ENCODE data around the gene GPX5. TPM values are rescaled to one million over a fixed set of nuclear protein-coding genes. Genes with fewer than 3 reads are reported as not detected.
"Not testable (repeated sequence)": the region's sequence is repeated elsewhere in the genome, so short reads cannot be mapped to it uniquely, and the experiment has no call there.

Gene GPX5
- polyA plus RNA-seq, 1 donor = not detected

- H3K36me3 ChIP-seq (ENCODE audit: control insufficient read depth, insufficient read depth, low read length) = no peaks in the 10 kb centered on the region
- no peak overlapping the region for H3K4me3 ChIP-seq (ENCODE audit: low read length)
- H3K27ac ChIP-seq (ENCODE audit: low read length) = no peak overlapping the region
- no CpG with 5 or more reads among the region's 3 CpGs for WGBS (ENCODE audit: insufficient coverage, low lambda C conversion rate)
- no peak for DNase-seq
- H3K9me3 ChIP-seq (ENCODE audit: control insufficient read depth, low read depth, low read length) = no peaks in the 10 kb centered on the region
- no peaks in the 10 kb centered on the region for H3K4me1 ChIP-seq (ENCODE audit: control insufficient read depth, insufficient read depth, low read length)
- peaks cover 42% of the 10 kb centered on the region for H3K27me3 ChIP-seq (ENCODE audit: control insufficient read depth, insufficient read depth, low read length)
These were observed 33.7 kb upstream of the GPX5 start for GRCh38 chr6:28491984-28492317.

- Histone ChIP-seq H3K4me3 (ENCODE audit: low read length) (no peak overlapping the region), H3K36me3 (ENCODE audit: control insufficient read depth, insufficient read depth, low read length) (no peaks in the 10 kb centered on the region), H3K9me3 (ENCODE audit: control insufficient read depth, low read depth, low read length) (no peaks in the 10 kb centered on the region), H3K27me3 (ENCODE audit: control insufficient read depth, insufficient read depth, low read length) (peaks cover 29% of the 10 kb centered on the region), H3K4me1 (ENCODE audit: control insufficient read depth, insufficient read depth, low read length) (no peaks in the 10 kb centered on the region), H3K27ac (ENCODE audit: low read length) (no peak overlapping the region)
- no CpG with 5 or more reads among the region's 2 CpGs for WGBS (ENCODE audit: insufficient coverage, low lambda C conversion rate)
- DNase-seq = no peak
These were observed 29.4 kb upstream of the GPX5 start for GRCh38 chr6:28496099-28496779.

DNA sequence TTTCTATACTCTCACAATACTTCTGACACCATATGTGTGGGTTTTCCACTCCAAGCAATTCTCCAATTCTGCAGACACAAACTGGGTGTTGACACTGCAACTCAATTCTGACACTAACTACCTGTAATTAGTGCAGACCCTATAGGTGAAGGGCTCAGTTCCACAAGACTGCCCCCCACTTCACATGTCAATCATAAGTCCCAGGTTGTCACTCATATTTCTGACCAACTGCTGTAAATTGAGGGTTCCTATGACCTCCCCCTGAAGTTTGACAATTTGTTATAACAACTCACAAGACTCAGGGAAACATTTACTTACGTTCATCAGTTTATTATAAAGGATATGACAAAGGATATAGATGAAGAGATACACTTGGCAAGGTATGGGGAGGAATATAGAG, 28.4 kb upstream of the GPX5 start:
- H3K4me3 ChIP-seq (ENCODE audit: low read length) = no peak overlapping the region
- DNase-seq = no peak
- no peaks in the 10 kb centered on the region for H3K36me3 ChIP-seq (ENCODE audit: control insufficient read depth, insufficient read depth, low read length)
- H3K27me3 ChIP-seq (ENCODE audit: control insufficient read depth, insufficient read depth, low read length) = peaks cover 20% of the 10 kb centered on the region
- H3K9me3 ChIP-seq (ENCODE audit: control insufficient read depth, low read depth, low read length) = peaks cover 9% of the 10 kb centered on the region
- H3K4me1 ChIP-seq (ENCODE audit: control insufficient read depth, insufficient read depth, low read length) = no peaks in the 10 kb centered on the region
- H3K27ac ChIP-seq (ENCODE audit: low read length) = no peak overlapping the region
- 80% methylated on average over 1 of the region's 1 CpG for WGBS (ENCODE audit: insufficient coverage, low lambda C conversion rate)

DNA sequence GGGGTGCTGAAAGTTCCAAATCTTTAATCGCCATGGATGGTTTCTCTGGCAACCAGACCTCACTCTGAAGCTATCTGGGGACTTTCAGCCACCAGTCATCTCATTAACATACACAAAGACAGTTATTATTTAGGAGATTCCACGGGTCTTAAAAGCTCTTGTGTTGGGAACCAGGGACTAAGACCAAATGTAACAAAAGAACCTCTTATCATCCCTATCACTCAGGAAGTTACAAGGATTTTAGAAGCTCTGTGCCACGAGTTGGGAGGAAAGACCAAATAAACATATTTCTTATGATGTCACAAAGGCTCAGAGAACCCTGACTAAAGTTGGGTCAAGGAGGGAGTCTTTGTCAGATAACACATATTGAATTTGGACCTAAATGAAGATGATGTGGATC, 27.8 kb upstream of the GPX5 start:
- no peak for DNase-seq
- no peaks in the 10 kb centered on the region for H3K36me3 ChIP-seq (ENCODE audit: control insufficient read depth, insufficient read depth, low read length)
- no CpG with 5 or more reads among the region's 3 CpGs for WGBS (ENCODE audit: insufficient coverage, low lambda C conversion rate)
- H3K27ac ChIP-seq (ENCODE audit: low read length) = no peak overlapping the region
- H3K4me3 ChIP-seq (ENCODE audit: low read length) = no peak overlapping the region
- peaks cover 20% of the 10 kb centered on the region for H3K27me3 ChIP-seq (ENCODE audit: control insufficient read depth, insufficient read depth, low read length)
- H3K9me3 ChIP-seq (ENCODE audit: control insufficient read depth, low read depth, low read length) = peaks cover 10% of the 10 kb centered on the region
- no peaks in the 10 kb centered on the region for H3K4me1 ChIP-seq (ENCODE audit: control insufficient read depth, insufficient read depth, low read length)

- no peaks in the 10 kb centered on the region for H3K36me3 ChIP-seq (ENCODE audit: control insufficient read depth, insufficient read depth, low read length)
- no peaks in the 10 kb centered on the region for H3K4me1 ChIP-seq (ENCODE audit: control insufficient read depth, insufficient read depth, low read length)
- DNase-seq = no peak
- H3K9me3 ChIP-seq (ENCODE audit: control insufficient read depth, low read depth, low read length) = peaks cover 10% of the 10 kb centered on the region
- WGBS (ENCODE audit: insufficient coverage, low lambda C conversion rate) = no CpG with 5 or more reads among the region's 6 CpGs
- H3K27ac ChIP-seq (ENCODE audit: low read length) = no peak overlapping the region
- no peak overlapping the region for H3K4me3 ChIP-seq (ENCODE audit: low read length)
- H3K27me3 ChIP-seq (ENCODE audit: control insufficient read depth, insufficient read depth, low read length) = peaks cover 17% of the 10 kb centered on the region
These were observed 24.4 kb upstream of the GPX5 start for GRCh38 chr6:28501259-28501658.

GRCh38 chr6:28502136-28502535, 23.5 kb upstream of the GPX5 start:
- H3K4me3 ChIP-seq (ENCODE audit: low read length); H3K36me3 ChIP-seq (ENCODE audit: control insufficient read depth, insufficient read depth, low read length); H3K27ac ChIP-seq (ENCODE audit: low read length); H3K4me1 ChIP-seq (ENCODE audit: control insufficient read depth, insufficient read depth, low read length); DNase-seq: not testable (repeated sequence)
- WGBS (ENCODE audit: insufficient coverage, low lambda C conversion rate) = no CpG with 5 or more reads among the region's 35 CpGs
- Histone ChIP-seq H3K9me3 (ENCODE audit: control insufficient read depth, low read depth, low read length) (peaks cover 10% of the 10 kb centered on the region), H3K27me3 (ENCODE audit: control insufficient read depth, insufficient read depth, low read length) (peaks cover 17% of the 10 kb centered on the region)

GRCh38 chr6:28502709-28503305, 22.9 kb upstream of the GPX5 start:
- Histone ChIP-seq H3K9me3 (ENCODE audit: control insufficient read depth, low read depth, low read length) (peaks cover 10% of the 10 kb centered on the region), H3K27me3 (ENCODE audit: control insufficient read depth, insufficient read depth, low read length) (peaks cover 17% of the 10 kb centered on the region)
- WGBS (ENCODE audit: insufficient coverage, low lambda C conversion rate) = 90% methylated on average over 2 of the region's 7 CpGs
- H3K4me3 ChIP-seq (ENCODE audit: low read length); DNase-seq; H3K36me3 ChIP-seq (ENCODE audit: control insufficient read depth, insufficient read depth, low read length); H3K4me1 ChIP-seq (ENCODE audit: control insufficient read depth, insufficient read depth, low read length); H3K27ac ChIP-seq (ENCODE audit: low read length): not testable (repeated sequence)

DNA sequence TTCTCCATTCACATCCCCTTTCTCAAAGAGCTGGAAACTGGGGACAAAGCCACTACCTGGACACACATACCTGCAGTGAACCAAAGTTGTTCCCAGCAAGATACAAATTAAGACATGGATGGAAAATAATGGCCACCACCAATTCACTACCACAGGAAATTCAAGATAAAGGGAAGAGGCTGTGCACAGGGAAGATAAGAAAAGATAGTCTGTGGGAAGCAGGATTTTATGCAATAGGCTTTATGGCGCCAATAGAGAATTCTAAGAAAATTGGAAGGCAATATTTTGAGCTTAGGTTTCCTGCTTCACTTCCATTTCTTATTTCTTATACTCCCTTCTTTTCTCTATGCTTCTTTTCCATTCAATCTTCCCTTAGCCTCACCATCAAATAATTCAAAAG, 19.9 kb upstream of the GPX5 start:
- H3K36me3 ChIP-seq (ENCODE audit: control insufficient read depth, insufficient read depth, low read length) = no peaks in the 10 kb centered on the region
- no peak overlapping the region for H3K27ac ChIP-seq (ENCODE audit: low read length)
- no peaks in the 10 kb centered on the region for H3K27me3 ChIP-seq (ENCODE audit: control insufficient read depth, insufficient read depth, low read length)
- DNase-seq = no peak
- no peak overlapping the region for H3K4me3 ChIP-seq (ENCODE audit: low read length)
- peaks cover 10% of the 10 kb centered on the region for H3K9me3 ChIP-seq (ENCODE audit: control insufficient read depth, low read depth, low read length)
- 100% methylated on average over 1 of the region's 1 CpG for WGBS (ENCODE audit: insufficient coverage, low lambda C conversion rate)
- H3K4me1 ChIP-seq (ENCODE audit: control insufficient read depth, insufficient read depth, low read length) = no peaks in the 10 kb centered on the region

DNA sequence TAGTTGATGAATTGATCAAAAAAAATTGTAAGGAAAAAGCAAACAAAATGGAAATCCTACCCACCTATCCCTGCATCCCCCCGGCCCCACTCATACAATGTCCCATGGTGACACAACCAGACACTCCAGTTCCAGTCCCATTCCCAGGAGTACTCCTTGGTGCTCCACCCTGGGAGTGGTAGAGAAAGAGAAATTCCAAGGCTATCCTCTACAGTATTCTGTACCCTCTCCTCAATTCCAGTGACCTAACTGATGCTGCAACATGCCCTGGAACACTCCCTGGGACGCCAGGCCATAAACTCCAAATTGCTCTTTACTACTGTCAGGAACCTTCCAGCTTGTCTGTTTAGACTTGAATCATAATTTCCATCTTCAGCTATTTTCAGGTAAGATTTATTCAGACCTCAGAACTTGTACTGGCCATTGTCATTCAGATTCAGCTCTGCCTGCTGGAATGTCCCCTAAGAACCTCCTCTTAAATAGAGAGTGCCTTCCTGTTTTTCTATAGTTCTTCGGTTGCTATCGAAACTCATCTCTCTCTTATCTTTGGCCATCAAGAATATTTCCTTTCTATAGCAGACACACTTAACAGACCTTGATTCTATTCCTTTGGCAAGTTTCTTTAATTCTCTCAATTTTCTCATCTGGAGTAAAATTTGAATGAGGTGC, 18.7 kb upstream of the GPX5 start:
- no peaks in the 10 kb centered on the region for H3K36me3 ChIP-seq (ENCODE audit: control insufficient read depth, insufficient read depth, low read length)
- no peak for DNase-seq
- WGBS (ENCODE audit: insufficient coverage, low lambda C conversion rate) = 77% methylated on average over 2 of the region's 4 CpGs
- peaks cover 9% of the 10 kb centered on the region for H3K9me3 ChIP-seq (ENCODE audit: control insufficient read depth, low read depth, low read length)
- H3K4me3 ChIP-seq (ENCODE audit: low read length) = no peak overlapping the region
- H3K4me1 ChIP-seq (ENCODE audit: control insufficient read depth, insufficient read depth, low read length) = no peaks in the 10 kb centered on the region
- no peak overlapping the region for H3K27ac ChIP-seq (ENCODE audit: low read length)
- no peaks in the 10 kb centered on the region for H3K27me3 ChIP-seq (ENCODE audit: control insufficient read depth, insufficient read depth, low read length)

DNA sequence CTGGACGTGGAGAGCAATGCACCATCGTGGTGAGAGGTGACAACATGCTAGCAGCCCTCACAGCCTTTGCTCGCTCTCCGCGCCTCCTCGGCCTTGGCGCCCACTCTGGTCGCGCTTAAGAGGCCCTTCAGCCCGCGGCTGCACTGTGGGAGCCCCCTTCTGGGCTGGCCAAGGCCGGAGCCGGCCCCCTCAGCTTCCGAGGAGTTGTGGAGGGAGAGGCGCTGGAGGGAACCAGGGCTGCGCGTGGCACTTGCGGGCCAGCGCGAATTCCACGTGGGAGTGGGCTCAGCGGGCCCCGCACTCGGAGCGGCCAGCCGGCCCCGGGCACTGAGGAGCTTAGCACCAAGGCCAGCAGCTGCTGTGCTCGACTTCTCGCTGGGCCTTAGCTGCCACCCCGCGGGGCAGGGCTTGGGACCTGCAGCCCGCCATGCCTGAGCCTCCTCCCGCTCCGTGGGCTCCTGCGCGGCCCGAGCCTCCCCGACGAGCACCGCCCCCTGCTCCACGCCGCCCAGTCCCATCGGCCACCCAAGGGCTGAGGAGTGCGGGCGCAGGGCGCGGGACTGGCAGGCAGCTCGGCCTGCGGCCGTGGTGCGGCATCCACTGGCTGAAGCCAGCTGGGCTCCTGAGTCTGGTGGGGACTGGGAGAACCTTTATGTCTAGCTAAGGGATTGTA, 13.9 kb upstream of the GPX5 start:
- no peaks in the 10 kb centered on the region for H3K4me1 ChIP-seq (ENCODE audit: control insufficient read depth, insufficient read depth, low read length)
- no peaks in the 10 kb centered on the region for H3K36me3 ChIP-seq (ENCODE audit: control insufficient read depth, insufficient read depth, low read length)
- peaks cover 4% of the 10 kb centered on the region for H3K9me3 ChIP-seq (ENCODE audit: control insufficient read depth, low read depth, low read length)
- peaks cover 16% of the 10 kb centered on the region for H3K27me3 ChIP-seq (ENCODE audit: control insufficient read depth, insufficient read depth, low read length)
- no peak for DNase-seq
- WGBS (ENCODE audit: insufficient coverage, low lambda C conversion rate) = no CpG with 5 or more reads among the region's 51 CpGs
- H3K4me3 ChIP-seq (ENCODE audit: low read length) = no peak overlapping the region
- H3K27ac ChIP-seq (ENCODE audit: low read length) = no peak overlapping the region
